ENCODE measurements around the gene SDSL.
A peak's percentile ranks its signal among the peaks of the same experiment; 100 is the strongest.

Gene SDSL

GRCh38 chr12:113413488-113413939, 8.7 kb upstream of the SDSL start:
- no peak for TF ChIP-seq CTCF (IDR thresholded peaks at IDR 0.05; ENCODE audit: borderline replicate concordance, insufficient read depth, low read depth, low read length)
- no peak overlapping the region for H3K4me3 ChIP-seq (ENCODE audit: low read depth, low read length)

DNA sequence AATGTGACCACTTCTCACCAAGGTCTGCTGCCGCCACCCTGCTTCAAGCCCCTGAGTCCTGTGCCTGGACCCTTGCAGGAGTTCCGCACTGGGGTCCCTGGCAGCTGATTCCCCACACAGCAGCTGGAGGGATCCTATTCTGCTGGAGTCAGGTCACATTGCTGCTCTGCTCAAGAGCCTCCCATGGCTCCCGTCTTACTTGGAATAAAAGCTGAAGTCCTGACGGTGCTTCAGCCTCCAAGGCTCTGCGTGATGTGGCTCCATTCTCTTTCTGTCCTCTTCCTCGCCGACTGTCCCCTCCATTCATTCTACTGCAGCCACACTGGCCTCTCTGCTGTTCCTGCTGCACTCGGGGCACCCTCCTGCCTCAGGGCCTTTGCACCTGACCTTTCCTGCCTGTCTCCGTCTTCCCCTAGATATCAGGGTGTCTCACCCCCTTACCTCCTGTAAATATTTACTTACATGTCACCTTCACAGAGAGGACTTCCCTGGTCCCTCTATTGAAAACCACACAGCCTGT, 7.6 kb upstream of the SDSL start:
- H3K4me3 ChIP-seq (ENCODE audit: low read depth, low read length) = no peak overlapping the region
- no peak for TF ChIP-seq CTCF (IDR thresholded peaks at IDR 0.05; ENCODE audit: borderline replicate concordance, insufficient read depth, low read depth, low read length)

DNA sequence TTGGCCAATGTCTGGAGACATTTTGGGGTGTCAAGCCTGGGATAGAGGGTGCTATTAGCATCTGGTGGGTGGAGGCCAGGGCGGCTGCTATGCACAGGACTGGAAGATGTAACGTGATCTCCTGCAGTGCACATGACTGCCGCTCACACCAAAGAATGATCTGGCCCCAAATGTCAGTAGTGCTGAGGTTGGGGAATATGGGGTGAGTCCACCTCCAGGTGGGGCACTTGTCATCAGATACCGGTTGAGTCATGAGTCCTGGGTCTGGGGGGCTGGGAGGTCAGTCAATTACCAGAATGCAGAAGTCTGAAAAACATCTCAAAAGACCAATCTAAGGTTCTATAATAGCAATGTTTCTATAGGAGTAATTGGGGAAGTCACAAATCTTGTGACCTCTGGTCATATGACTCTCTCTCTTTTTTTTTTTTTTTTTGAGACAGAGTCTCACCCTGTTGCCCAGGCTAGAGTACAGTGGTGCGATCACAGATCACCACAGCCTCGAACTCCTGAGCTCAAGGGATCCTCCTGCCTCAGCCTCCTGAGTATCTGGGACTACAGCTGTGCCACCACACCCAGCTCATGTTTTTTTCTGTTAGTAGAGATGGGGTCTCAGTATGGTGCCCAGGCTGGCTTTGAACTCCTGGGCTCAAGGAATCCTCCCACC, 6.0 kb upstream of the SDSL start:
- no peak for TF ChIP-seq CTCF (IDR thresholded peaks at IDR 0.05; ENCODE audit: borderline replicate concordance, insufficient read depth, low read depth, low read length)
- H3K4me3 ChIP-seq (ENCODE audit: low read depth, low read length) = no peak overlapping the region

GRCh38 chr12:113418213-113418879, 3.8 kb upstream of the SDSL start:
- H3K4me3 ChIP-seq (ENCODE audit: low read depth, low read length) = no peak overlapping the region
- TF ChIP-seq CTCF (IDR thresholded peaks at IDR 0.05; ENCODE audit: borderline replicate concordance, insufficient read depth, low read depth, low read length) = no peak

GRCh38 chr12:113420996-113421595, 1.1 kb upstream of the SDSL start:
- no peak for TF ChIP-seq CTCF (IDR thresholded peaks at IDR 0.05; ENCODE audit: borderline replicate concordance, insufficient read depth, low read depth, low read length)

DNA sequence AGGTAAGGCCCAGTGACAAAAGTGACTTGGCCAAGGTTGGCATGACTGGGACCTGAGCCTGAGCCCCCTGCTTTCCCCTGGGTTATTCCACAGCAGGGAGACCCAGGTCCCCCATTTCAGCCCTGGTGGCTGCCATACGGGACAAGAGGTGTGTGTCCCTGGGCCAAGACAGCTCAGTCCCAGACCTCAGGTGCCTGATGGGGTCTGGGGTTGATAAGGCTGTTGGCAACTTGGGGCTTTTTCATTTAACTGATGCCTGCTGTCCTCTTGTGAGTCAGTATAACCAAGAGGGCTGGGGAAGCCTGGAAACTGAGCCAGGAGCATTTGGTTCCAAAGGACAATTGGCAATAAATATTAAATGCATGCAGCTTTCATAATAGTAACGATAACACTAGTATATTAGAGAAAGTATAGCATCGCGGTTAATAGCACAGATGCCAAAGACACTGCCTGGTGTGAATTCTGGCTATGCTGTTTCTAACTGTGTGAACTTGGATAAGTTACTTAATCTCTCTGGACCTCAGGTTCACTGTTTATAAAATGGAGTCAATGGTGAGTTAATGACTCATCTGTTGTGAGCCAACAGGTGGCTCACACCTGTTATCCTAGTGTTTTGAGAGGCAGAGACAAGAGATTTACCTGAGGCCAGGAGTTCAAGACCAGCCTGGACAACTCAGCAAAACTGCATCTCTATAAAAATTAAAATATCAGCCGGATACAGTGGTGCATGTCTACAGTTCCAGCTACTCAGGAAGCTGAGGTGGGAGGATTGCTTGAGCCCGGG, 898 bp downstream of the SDSL start:
- H3K4me3 ChIP-seq (ENCODE audit: low read depth, low read length) = peak overlapping the region; percentile 55
- TF ChIP-seq CTCF (IDR thresholded peaks at IDR 0.05; ENCODE audit: borderline replicate concordance, insufficient read depth, low read depth, low read length) = no peak

More at GRCh38 chr12:113420996-113421595, 1.1 kb upstream of the SDSL start:
- H3K4me3 ChIP-seq (ENCODE audit: low read depth, low read length) = no peak overlapping the region
